Measurements from ENCODE around the gene ZBED1. TPM values are rescaled to one million over a fixed set of nuclear protein-coding genes. Genes with fewer than 3 reads are reported as not detected.

Gene ZBED1
- total and polyA plus RNA-seq, 9 of the 15 experiments (the other 6 are each of a cell fraction or from before 2014, with no cell fraction given), result 0.61 to 27.6 (median 13.9) TPM

DNA sequence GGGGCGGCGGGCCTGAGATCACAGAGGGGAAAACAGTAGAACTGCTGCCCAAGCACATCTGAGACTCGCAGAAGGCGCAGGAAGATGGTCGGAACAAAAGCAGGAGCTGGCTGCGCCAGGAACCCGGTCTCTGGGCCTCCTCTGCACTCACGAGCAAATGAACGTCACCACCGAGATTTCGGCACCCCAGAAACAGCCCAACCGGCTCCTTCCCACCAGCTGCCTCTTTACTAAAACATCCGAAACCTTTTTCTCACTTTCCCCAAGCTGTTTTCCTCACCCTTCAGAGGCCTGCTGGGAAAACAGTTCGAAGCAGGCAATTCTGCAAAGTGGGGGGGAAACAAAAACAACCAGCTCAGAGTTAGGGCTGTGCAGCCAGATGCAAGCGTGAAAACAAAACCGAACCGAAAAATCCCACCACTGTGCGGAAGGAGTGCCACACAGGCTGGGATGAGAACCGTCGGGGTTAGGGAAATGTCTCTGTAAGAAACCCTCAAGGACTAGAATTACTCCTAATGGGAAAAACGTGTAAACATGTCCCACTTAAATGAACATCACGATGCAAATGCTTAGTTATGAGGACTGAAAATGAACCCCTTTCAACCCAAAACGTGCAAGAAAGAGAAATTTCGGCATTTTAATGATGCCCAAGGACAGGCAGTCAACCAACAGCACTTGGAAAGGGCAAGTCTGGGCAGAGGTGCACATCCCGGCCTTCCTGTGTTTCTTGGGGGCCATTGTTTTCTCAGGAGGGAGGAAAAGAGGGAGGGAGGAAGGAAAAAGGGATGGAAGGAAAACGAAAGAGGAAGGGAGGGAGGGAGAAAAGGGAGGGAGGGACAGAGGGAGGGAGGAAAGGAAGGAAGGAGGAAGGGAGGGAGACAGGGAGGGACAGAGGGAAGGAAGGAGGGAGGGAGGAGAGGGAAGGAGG lies 15.8 kb downstream of the ZBED1 start:
- Histone ChIP-seq H3K4me1 (replicated peaks in 1 of 2; ENCODE audit: control insufficient read depth in 2 of 2, insufficient read depth in 2 of 2, low read length in 2 of 2) (peaks cover 0 to 3% of the 10 kb centered on the region in 2 experiments; a peak in 1 of 5 replicates), H3K36me3 (ENCODE audit: control insufficient read depth, insufficient read depth, low read length) (peaks cover 28% of the 10 kb centered on the region; the same call in 1 of the 3 replicates), H3K4me3 (no peak overlapping the region), H3K9me1 (ENCODE audit: control insufficient read depth, insufficient read depth, low read length) (no peaks in the 10 kb centered on the region), H3K9me3 (replicated peaks; ENCODE audit: control insufficient read depth, insufficient read depth, low read depth, low read length) (no peaks in the 10 kb centered on the region), H3K27me3 (ENCODE audit: control insufficient read depth in 2 of 2, insufficient read depth in 2 of 2, low read length in 2 of 2) (no peaks in the 10 kb centered on the region), H4K20me1 (replicated peaks; ENCODE audit: control insufficient read depth, insufficient read depth, low read length) (no peaks in the 10 kb centered on the region), H3K9ac (ENCODE audit: insufficient read depth in 1 of 2, low read depth in 2 of 2, low read length in 2 of 2) (0 out of 4 replicates have a peak overlapping the region, but pooled peaks of 1 of the 2 experiments have one; percentile 7), H2AFZ (ENCODE audit: low read depth, low read length) (no peak overlapping the region), H3K79me2 (ENCODE audit: control insufficient read depth, insufficient read depth, low read length) (no peaks in the 10 kb centered on the region), H3K27ac (ENCODE audit: extremely low read depth, low read depth, low read length) (no peak overlapping the region), H3K4me2 (ENCODE audit: insufficient read depth, low read length) (no peak overlapping the region)
- in situ Hi-C loops (cut with MboI), result no loop called here
- intact Hi-C loops (cut with micrococcal nuclease), result no loop called here
- no peak for FAIRE-seq
- ChIA-PET POLR2A (no interaction called here), CTCF (ENCODE audit: low intra/inter-chr PET ratio) (no interaction called here)
- 67% methylated on average over 14 of the region's 26 CpGs for WGBS (ENCODE audit: insufficient coverage, low coverage, missing lambda C conversion rate)
- no TSS peak for BruUV-seq (replicated peaks)
- TF ChIP-seq U2AF1 (optimal IDR thresholded peaks at IDR 0.05; ENCODE audit: low read depth, low read length) (no peak), STAT5B (CRISPR knock-in tag; IDR thresholded peaks at IDR 0.05) (no peak), SMARCC2 (IDR thresholded peaks at IDR 0.05; ENCODE audit: low read depth) (no peak), MCM3 (IDR thresholded peaks at IDR 0.05) (no peak), ZC3H8 (IDR thresholded peaks at IDR 0.05) (no peak), NFIX (CRISPR knock-in tag; IDR thresholded peaks at IDR 0.05; ENCODE audit: low read depth) (no peak), ZNF717 (CRISPR knock-in tag; IDR thresholded peaks at IDR 0.05) (no peak), ZZZ3 (IDR thresholded peaks at IDR 0.05) (no peak), GATA2 (CRISPR knock-in tag; IDR thresholded peaks at IDR 0.05) (no peak), CREB3L1 (IDR thresholded peaks at IDR 0.05; ENCODE audit: borderline replicate concordance, low read depth) (no peak), BRD4 (IDR thresholded peaks at IDR 0.05) (no peak), CREB5 (CRISPR knock-in tag; IDR thresholded peaks at IDR 0.05) (no peak), CCNT2 (IDR thresholded peaks at IDR 0.05; ENCODE audit: borderline replicate concordance, extremely low read depth, insufficient read length, low read depth, low read length) (no peak)
- ATAC-seq, result no peak
- no peak for DNase-seq (ENCODE audit: extremely low read depth in 1 of 4, low spot score in 3 of 4)
